Measurements from ENCODE around the gene ITPK1. TPM values are rescaled to one million over a fixed set of nuclear protein-coding genes. Genes with fewer than 3 reads are reported as not detected.

ITPK1 gene
- polyA plus RNA-seq, 1 of the 3 experiments (the other 2 are of a cell fraction) = 23.2 TPM

DNA sequence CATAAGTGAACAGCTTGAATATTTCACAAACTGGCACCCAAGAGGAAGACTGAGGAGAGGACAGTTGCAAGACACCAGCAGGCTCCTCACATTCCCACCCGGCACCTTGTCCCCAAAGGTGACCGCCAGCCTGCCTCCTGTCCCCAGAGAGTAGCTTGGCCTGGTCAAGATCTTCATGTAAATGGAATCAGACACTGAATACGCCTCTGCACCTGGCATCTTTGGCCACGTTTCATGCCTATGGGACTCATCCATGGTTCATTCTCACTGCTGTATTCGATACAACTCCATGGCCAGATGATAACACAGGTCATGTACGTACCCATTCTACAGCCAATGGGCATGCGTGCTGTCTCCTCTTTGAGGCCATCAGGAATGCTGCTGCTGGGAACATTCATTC, 60.8 kb downstream of the ITPK1 start:
- TF ChIP-seq SIN3A (IDR thresholded peaks at IDR 0.05; ENCODE audit: borderline replicate concordance, low read depth, low read length) (no peak), FOXJ3 (CRISPR knock-in tag; IDR thresholded peaks at IDR 0.05) (no peak), SMC3 (IDR thresholded peaks at IDR 0.05; ENCODE audit: low read depth, low read length) (no peak), RFX5 (IDR thresholded peaks at IDR 0.05; ENCODE audit: low read length) (no peak), REST (IDR thresholded peaks at IDR 0.05; ENCODE audit: low read depth, low read length) (no peak), FOSL2 (IDR thresholded peaks at IDR 0.05; ENCODE audit: borderline replicate concordance, low read depth) (no peak), NFIC (IDR thresholded peaks at IDR 0.05; ENCODE audit: borderline replicate concordance) (no peak), TCF12 (IDR thresholded peaks at IDR 0.05) (no peak), POLR2AphosphoS5 (IDR thresholded peaks at IDR 0.05; ENCODE audit: low read depth, low read length) (no peak), GATA2 (CRISPR knock-in tag; IDR thresholded peaks at IDR 0.05) (no peak), JUND (IDR thresholded peaks at IDR 0.05) (no peak), GABPA (IDR thresholded peaks at IDR 0.05; ENCODE audit: low read depth) (no peak)
- TF ChIP-seq, protein P1, sequence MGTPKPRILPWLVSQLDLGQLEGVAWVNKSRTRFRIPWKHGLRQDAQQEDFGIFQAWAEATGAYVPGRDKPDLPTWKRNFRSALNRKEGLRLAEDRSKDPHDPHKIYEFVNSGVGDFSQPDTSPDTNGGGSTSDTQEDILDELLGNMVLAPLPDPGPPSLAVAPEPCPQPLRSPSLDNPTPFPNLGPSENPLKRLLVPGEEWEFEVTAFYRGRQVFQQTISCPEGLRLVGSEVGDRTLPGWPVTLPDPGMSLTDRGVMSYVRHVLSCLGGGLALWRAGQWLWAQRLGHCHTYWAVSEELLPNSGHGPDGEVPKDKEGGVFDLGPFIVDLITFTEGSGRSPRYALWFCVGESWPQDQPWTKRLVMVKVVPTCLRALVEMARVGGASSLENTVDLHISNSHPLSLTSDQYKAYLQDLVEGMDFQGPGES (IDR thresholded peaks at IDR 0.05; ENCODE audit: low read depth, low read length) = no peak
- TF ChIP-seq, protein P2, sequence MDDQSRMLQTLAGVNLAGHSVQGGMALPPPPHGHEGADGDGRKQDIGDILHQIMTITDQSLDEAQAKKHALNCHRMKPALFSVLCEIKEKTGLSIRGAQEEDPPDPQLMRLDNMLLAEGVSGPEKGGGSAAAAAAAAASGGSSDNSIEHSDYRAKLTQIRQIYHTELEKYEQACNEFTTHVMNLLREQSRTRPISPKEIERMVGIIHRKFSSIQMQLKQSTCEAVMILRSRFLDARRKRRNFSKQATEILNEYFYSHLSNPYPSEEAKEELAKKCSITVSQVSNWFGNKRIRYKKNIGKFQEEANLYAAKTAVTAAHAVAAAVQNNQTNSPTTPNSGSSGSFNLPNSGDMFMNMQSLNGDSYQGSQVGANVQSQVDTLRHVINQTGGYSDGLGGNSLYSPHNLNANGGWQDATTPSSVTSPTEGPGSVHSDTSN (IDR thresholded peaks at IDR 0.05) = no peak
- 98% methylated on average over 6 of the region's 7 CpGs for WGBS (ENCODE audit: low lambda C conversion rate)
- no peaks in the 10 kb centered on the region for H3K9me2 ChIP-seq

More for the DNA sequence above, 60.8 kb downstream of the ITPK1 start:
- Histone ChIP-seq H4K20me1 (ENCODE audit: insufficient read depth) (no peaks in the 10 kb centered on the region), H3K4me3 (ENCODE audit: low read depth in 2 of 2, low read length in 1 of 2) (no peak overlapping the region), H3K27me3 (ENCODE audit: insufficient read depth) (no peaks in the 10 kb centered on the region), H3K9ac (no peak overlapping the region), H3K4me2 (no peak overlapping the region), H2AFZ (ENCODE audit: low read depth) (no peak overlapping the region), H3K4me1 (ENCODE audit: control insufficient read depth in 1 of 2, insufficient read depth in 2 of 2, low read depth in 1 of 2, low read length in 1 of 2) (peaks cover 11 to 38% of the 10 kb centered on the region in 2 experiments; a peak in 2 of 4 replicates), H3K79me2 (ENCODE audit: insufficient read depth) (no peaks in the 10 kb centered on the region), H3K9me3 (no peaks in the 10 kb centered on the region), H3K36me3 (replicated peaks in 1 of 2; ENCODE audit: control insufficient read depth in 1 of 2, insufficient read depth in 2 of 2, low read length in 1 of 2) (no peaks in the 10 kb centered on the region), H3K27ac (ENCODE audit: low read depth in 2 of 2, low read length in 1 of 2) (no peak overlapping the region), H3F3A (replicated peaks; ENCODE audit: insufficient read depth) (no peaks in the 10 kb centered on the region)
- no peak for DNase-seq
- ChIA-PET CTCF (interaction anchor here (1.3 to 2.9 kb wide), 2 partner anchors 21 to 58 kb away, joined by 4 to 7 read pairs; no protein-coding TSS in a partner anchor), POLR2A (no interaction called here)

Measured in SK-N-SH (cell line).